NCI-H446 treated with DMSO at 0.1 percent for 48 hours (cell line): ENCODE data around the gene ZNRF1.

Experiments
- DNase-seq: peaks from one replicate; lab custom pipeline; 2025; lab: John Stamatoyannopoulos, UW

The ZNRF1 gene

GRCh38 chr16:75061669-75062068, 62.8 kb downstream of the ZNRF1 start:
- DNase-seq: no peak

- DNase-seq: no peak
Observed at GRCh38 chr16:75062135-75062975, 63.5 kb downstream of the ZNRF1 start.

GRCh38 chr16:75062976-75063346, 64.1 kb downstream of the ZNRF1 start:
- no peak for DNase-seq

GRCh38 chr16:75063549-75064088, 64.8 kb downstream of the ZNRF1 start:
- no peak for DNase-seq

GRCh38 chr16:75064403-75065148, 65.8 kb downstream of the ZNRF1 start:
- no peak for DNase-seq

GRCh38 chr16:75065149-75065505, 66.3 kb downstream of the ZNRF1 start:
- DNase-seq: no peak

GRCh38 chr16:75065521-75066149, 66.8 kb downstream of the ZNRF1 start:
- DNase-seq: no peak

- no peak for DNase-seq
Observed at GRCh38 chr16:75066861-75067447, 68.1 kb downstream of the ZNRF1 start.

GRCh38 chr16:75068085-75069031, 69.5 kb downstream of the ZNRF1 start:
- no peak for DNase-seq

GRCh38 chr16:75070012-75070841, 71.4 kb downstream of the ZNRF1 start:
- DNase-seq: peak; percentile 71

GRCh38 chr16:75071621-75072020, 72.8 kb downstream of the ZNRF1 start:
- DNase-seq: no peak

- no peak for DNase-seq
Observed at GRCh38 chr16:75072239-75072947, 73.6 kb downstream of the ZNRF1 start.

GRCh38 chr16:75073545-75074303, 74.9 kb downstream of the ZNRF1 start:
- no peak for DNase-seq

- no peak for DNase-seq
Observed at GRCh38 chr16:75074304-75074793, 75.5 kb downstream of the ZNRF1 start.

GRCh38 chr16:75074920-75075687, 76.3 kb downstream of the ZNRF1 start:
- DNase-seq: no peak

- DNase-seq: no peak
Observed at GRCh38 chr16:75075688-75076268, 77.0 kb downstream of the ZNRF1 start.

GRCh38 chr16:75078886-75079285, 80.1 kb downstream of the ZNRF1 start:
- DNase-seq: no peak
